Fibroblast of lung (primary cell): ENCODE data around the gene C1RL.

Source experiments
- EZH2 ChIP-seq: IDR thresholded peaks from 2 replicates; pipeline ENCODE4 v1.5.1; 2012; ENCODE audit warnings: low read length, control low read depth, mild to moderate bottlenecking; ENCODE audit errors: missing control alignments
- TF ChIP-seq, protein P1 (sequence below), 2 donors: IDR thresholded peaks in 1 of 2; conservative IDR thresholded peaks in 1 of 2; 1 replicate in 1 of 2; 2 replicates in 1 of 2; pipeline ENCODE4 v1.5.1; 2011 to 2012; ENCODE audit warnings: low read length in 2 of 2, control low read depth in 1 of 2, inconsistent platforms in 1 of 2, low read depth in 1 of 2, mild to moderate bottlenecking in 1 of 2

DNA sequence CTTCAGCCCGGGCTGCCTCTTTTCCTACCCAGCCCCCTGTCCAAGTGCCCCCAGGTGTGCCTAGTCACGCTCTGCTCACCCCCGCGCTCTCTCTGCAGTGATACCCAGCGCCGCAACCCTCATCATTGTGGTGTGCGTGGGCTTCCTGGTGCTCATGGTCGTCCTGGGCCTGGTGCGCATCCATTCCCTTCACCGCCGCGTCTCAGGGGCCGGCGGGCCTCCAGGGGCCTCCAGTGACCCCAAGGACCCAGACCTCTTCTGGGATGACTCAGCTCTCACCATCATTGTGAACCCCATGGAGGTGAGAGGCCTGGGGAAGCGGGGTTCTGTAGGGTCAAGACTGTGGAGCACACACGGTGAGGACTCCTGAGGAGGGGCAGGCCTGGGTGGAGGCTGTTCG is 48.4 kb upstream of the C1RL start:
- TF ChIP-seq, protein P1, sequence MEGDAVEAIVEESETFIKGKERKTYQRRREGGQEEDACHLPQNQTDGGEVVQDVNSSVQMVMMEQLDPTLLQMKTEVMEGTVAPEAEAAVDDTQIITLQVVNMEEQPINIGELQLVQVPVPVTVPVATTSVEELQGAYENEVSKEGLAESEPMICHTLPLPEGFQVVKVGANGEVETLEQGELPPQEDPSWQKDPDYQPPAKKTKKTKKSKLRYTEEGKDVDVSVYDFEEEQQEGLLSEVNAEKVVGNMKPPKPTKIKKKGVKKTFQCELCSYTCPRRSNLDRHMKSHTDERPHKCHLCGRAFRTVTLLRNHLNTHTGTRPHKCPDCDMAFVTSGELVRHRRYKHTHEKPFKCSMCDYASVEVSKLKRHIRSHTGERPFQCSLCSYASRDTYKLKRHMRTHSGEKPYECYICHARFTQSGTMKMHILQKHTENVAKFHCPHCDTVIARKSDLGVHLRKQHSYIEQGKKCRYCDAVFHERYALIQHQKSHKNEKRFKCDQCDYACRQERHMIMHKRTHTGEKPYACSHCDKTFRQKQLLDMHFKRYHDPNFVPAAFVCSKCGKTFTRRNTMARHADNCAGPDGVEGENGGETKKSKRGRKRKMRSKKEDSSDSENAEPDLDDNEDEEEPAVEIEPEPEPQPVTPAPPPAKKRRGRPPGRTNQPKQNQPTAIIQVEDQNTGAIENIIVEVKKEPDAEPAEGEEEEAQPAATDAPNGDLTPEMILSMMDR (conservative IDR thresholded peaks at IDR 0.05 in 1 of 2, IDR thresholded peaks at IDR 0.05 in 1 of 2; ENCODE audit: low read depth in 1 of 2, low read length in 2 of 2) = no peak
- TF ChIP-seq EZH2 = no peak
